ENCODE results near the gene LEMD2.

GRCh38 chr6:33818293-33818692, 29.4 kb upstream of the LEMD2 start:
- TF ChIP-seq L3MBTL2 (conservative IDR thresholded peaks at IDR 0.05) (no peak), SP1 (IDR thresholded peaks at IDR 0.05) (no peak), ELF4 (IDR thresholded peaks at IDR 0.05) (no peak), FOXM1 (IDR thresholded peaks at IDR 0.05; ENCODE audit: borderline replicate concordance) (no peak), FOXK2 (IDR thresholded peaks at IDR 0.05) (no peak), ZNF384 (IDR thresholded peaks at IDR 0.05) (no peak), LEF1 (IDR thresholded peaks at IDR 0.05; ENCODE audit: borderline replicate concordance) (no peak), HDGF (IDR thresholded peaks at IDR 0.05; ENCODE audit: borderline replicate concordance) (no peak), BHLHE40 (IDR thresholded peaks at IDR 0.05; ENCODE audit: borderline replicate concordance) (no peak), NFRKB (IDR thresholded peaks at IDR 0.05) (no peak), FOXA1 (IDR thresholded peaks at IDR 0.05) (no peak), TARDBP (IDR thresholded peaks at IDR 0.05) (no peak), CTBP1 (IDR thresholded peaks at IDR 0.05; ENCODE audit: borderline replicate concordance) (no peak)

Measured in HEK293T (cell line).